Neural cell (in vitro differentiated cells): Measurements from ENCODE around the gene STAU1. TPM values are rescaled to one million over a fixed set of nuclear protein-coding genes. Genes with fewer than 3 reads are reported as not detected.
"Not testable (repeated sequence)": the region's sequence is repeated elsewhere in the genome, so short reads cannot be mapped to it uniquely, and the experiment has no call there.

Experiments used
- H2AFZ ChIP-seq: fragments of 200-600, 300-800 bp; sonication (generic), shearing (Covaris generic); 2 replicates; pipeline ENCODE4 v1.6.0; 2014; ENCODE audit warnings: low read depth, mild to moderate bottlenecking, antibody characterized with exemption, low read length, moderate library complexity
- H3F3A ChIP-seq: fragments of 200-600 bp; shearing (Covaris generic); 2 replicates; pipeline ENCODE4 v1.6.1; 2016; ENCODE audit warnings: mild to moderate bottlenecking, moderate library complexity, mixed read lengths, antibody characterized with exemption, low read length; ENCODE audit not compliant: insufficient read depth, poor library complexity, severe bottlenecking
- H3K27ac ChIP-seq: fragments of 200-600, 300-800 bp; sonication (generic), shearing (Covaris generic); 2 replicates; pipeline ENCODE4 v1.5.1; 2014; ENCODE audit warnings: mild to moderate bottlenecking, low read length, moderate library complexity
- H3K27me3 ChIP-seq: fragments of 300-800, 200-600 bp; sonication (generic), shearing (Covaris generic); 2 replicates; pipeline ENCODE4 v1.6.0; 2014; ENCODE audit warnings: mild to moderate bottlenecking, low read depth, low read length, moderate library complexity; ENCODE audit not compliant: insufficient read depth
- H3K36me3 ChIP-seq: fragments of 300-800, 200-600 bp; sonication (generic), shearing (Covaris generic); 2 replicates; pipeline ENCODE4 v1.5.1; 2014; ENCODE audit warnings: mild to moderate bottlenecking, antibody characterized with exemption, low read length, moderate library complexity; ENCODE audit not compliant: insufficient read depth
- H3K4me2 ChIP-seq: fragments of 300-800, 200-600 bp; sonication (generic), shearing (Covaris generic); 2 replicates; pipeline ENCODE4 v1.6.0; 2014; ENCODE audit warnings: mild to moderate bottlenecking, low read length
- H3K4me3 ChIP-seq: fragments of 300-800, 200-600 bp; sonication (generic), shearing (Covaris generic); 2 replicates; pipeline ENCODE4 v1.5.1; 2014; ENCODE audit warnings: mild to moderate bottlenecking, low read length, moderate library complexity
- H3K79me2 ChIP-seq: fragments of 200-600 bp; shearing (Covaris generic); replicated peaks from 2 replicates; pipeline ENCODE4 v1.6.0; 2014; ENCODE audit warnings: mild to moderate bottlenecking, low read length, moderate library complexity; ENCODE audit not compliant: insufficient read depth
- H3K9ac ChIP-seq: fragments of 300-800, 200-600 bp; sonication (generic), shearing (Covaris generic); 2 replicates; pipeline ENCODE4 v1.6.1; 2016; ENCODE audit warnings: mild to moderate bottlenecking, low read length, mixed read lengths
- H3K9me2 ChIP-seq: fragments of 200-600 bp; shearing (Covaris generic); 2 replicates; pipeline ENCODE4 v1.6.1; 2016; ENCODE audit warnings: mild to moderate bottlenecking, low read length, mixed read lengths; ENCODE audit not compliant: insufficient read depth
- H3K9me3 ChIP-seq: fragments of 200-600, 300-800 bp; sonication (generic), shearing (Covaris generic); 2 replicates; pipeline ENCODE4 v1.6.1; 2016; ENCODE audit warnings: mild to moderate bottlenecking, mixed run types, low read length, moderate library complexity, mixed read lengths
- H4K20me1 ChIP-seq: fragments of 200-600 bp; shearing (Covaris generic); 2 replicates; pipeline ENCODE4 v1.6.1; 2016; ENCODE audit warnings: mild to moderate bottlenecking, mixed run types; ENCODE audit not compliant: insufficient read depth
- CTCF ChIP-seq: fragments of 450-650 bp; IDR thresholded peaks from 2 replicates; pipeline ENCODE4 v1.5.1; 2014; ENCODE audit warnings: antibody characterized with exemption, mild to moderate bottlenecking, moderate library complexity; ENCODE audit not compliant: poor library complexity, severe bottlenecking
- EP300 ChIP-seq: fragments of 450-650 bp; conservative IDR thresholded peaks from 2 replicates; pipeline ENCODE4 v1.6.1; 2014; ENCODE audit warnings: antibody characterized with exemption, mild to moderate bottlenecking, moderate library complexity; ENCODE audit not compliant: poor library complexity, severe bottlenecking
- EZH2 ChIP-seq: fragments of 200-600, 300-800 bp; shearing (Covaris generic), sonication (generic); IDR thresholded peaks from 2 replicates; pipeline ENCODE4 v1.6.1; 2014; ENCODE audit warnings: antibody characterized with exemption, low read length, borderline replicate concordance, mild to moderate bottlenecking; ENCODE audit not compliant: insufficient read depth, poor library complexity, severe bottlenecking
- MXI1 ChIP-seq: fragments of 450-650 bp; conservative IDR thresholded peaks from 2 replicates; pipeline ENCODE4 v1.6.1; 2014; ENCODE audit warnings: antibody characterized with exemption, mild to moderate bottlenecking; ENCODE audit not compliant: poor library complexity, severe bottlenecking
- POLR2AphosphoS5 ChIP-seq: IDR thresholded peaks from 2 replicates; pipeline ENCODE4 v1.6.1; 2012
- RAD21 ChIP-seq: fragments of 450-650 bp; conservative IDR thresholded peaks from 2 replicates; pipeline ENCODE4 v1.6.1; 2014; ENCODE audit warnings: antibody characterized with exemption, mild to moderate bottlenecking, moderate library complexity
- REST ChIP-seq: IDR thresholded peaks from 2 replicates; pipeline ENCODE4 v1.6.1; 2012; ENCODE audit warnings: borderline replicate concordance
- SMC3 ChIP-seq: fragments of 450-650 bp; conservative IDR thresholded peaks from 2 replicates; pipeline ENCODE4 v1.6.1; 2014; ENCODE audit warnings: antibody characterized with exemption, mild to moderate bottlenecking, moderate library complexity; ENCODE audit not compliant: poor library complexity
- TAF1 ChIP-seq: IDR thresholded peaks from 2 replicates; pipeline ENCODE4 v1.6.1; 2012; ENCODE audit warnings: low read depth
- polyA plus RNA-seq: library from polyadenylated mRNA; depleted of rRNA; stranded (reverse); fragments of >200 nt; gene quantifications from 2 replicates; pipeline ENCODE4 v1.2.3, GENCODE V29; 2014

The STAU1 gene
- polyA plus RNA-seq, 1 donor from 2014 or later, result 43.1 TPM

- Histone ChIP-seq H4K20me1 (no peaks in the 10 kb centered on the region), H3K9me2 (no peaks in the 10 kb centered on the region), H3K9ac (no peak overlapping the region), H2AFZ (no peak overlapping the region), H3K4me2 (no peak overlapping the region), H3K79me2 (peaks cover 41% of the 10 kb centered on the region), H3K27me3 (no peaks in the 10 kb centered on the region), H3K27ac (no peak overlapping the region), H3K9me3 (no peaks in the 10 kb centered on the region), H3F3A (no peaks in the 10 kb centered on the region), H3K36me3 (no peaks in the 10 kb centered on the region), H3K4me3 (no peak overlapping the region)
- TF ChIP-seq TAF1 (no peak), RAD21 (no peak), EP300 (no peak), POLR2AphosphoS5 (no peak), SMC3 (no peak), CTCF (no peak), EZH2 (no peak), MXI1 (no peak), REST (no peak)
Observed at GRCh38 chr20:49170714-49171113, 17.4 kb downstream of the STAU1 start.

- Histone ChIP-seq H3K9me2 (no peaks in the 10 kb centered on the region), H3F3A (no peaks in the 10 kb centered on the region), H3K27me3 (no peaks in the 10 kb centered on the region), H4K20me1 (no peaks in the 10 kb centered on the region), H3K9ac (no peak overlapping the region), H3K27ac (no peak overlapping the region), H3K36me3 (no peaks in the 10 kb centered on the region), H3K79me2 (peaks cover 41% of the 10 kb centered on the region), H3K9me3 (no peaks in the 10 kb centered on the region), H3K4me2 (no peak overlapping the region), H2AFZ (no peak overlapping the region), H3K4me3 (no peak overlapping the region)
- TF ChIP-seq EP300 (no peak), CTCF (no peak), RAD21 (no peak), REST (no peak), SMC3 (no peak), POLR2AphosphoS5 (no peak), EZH2 (no peak), MXI1 (no peak), TAF1 (no peak)
Observed at GRCh38 chr20:49169547-49169946, 18.6 kb downstream of the STAU1 start.

GRCh38 chr20:49168864-49169263 lies 19.3 kb downstream of the STAU1 start:
- H3K9me3 ChIP-seq, H2AFZ ChIP-seq, H3F3A ChIP-seq, H3K27me3 ChIP-seq, H3K27ac ChIP-seq, H4K20me1 ChIP-seq, H3K9ac ChIP-seq, H3K4me3 ChIP-seq, H3K9me2 ChIP-seq, H3K36me3 ChIP-seq, H3K4me2 ChIP-seq: not testable (repeated sequence)
- H3K79me2 ChIP-seq, result peaks cover 41% of the 10 kb centered on the region
